ENCODE measurements around the gene DSCAM.

DSCAM gene

GRCh38 chr21:40152476-40152875 is 694.5 kb downstream of the DSCAM start:
- TF ChIP-seq, protein P1, sequence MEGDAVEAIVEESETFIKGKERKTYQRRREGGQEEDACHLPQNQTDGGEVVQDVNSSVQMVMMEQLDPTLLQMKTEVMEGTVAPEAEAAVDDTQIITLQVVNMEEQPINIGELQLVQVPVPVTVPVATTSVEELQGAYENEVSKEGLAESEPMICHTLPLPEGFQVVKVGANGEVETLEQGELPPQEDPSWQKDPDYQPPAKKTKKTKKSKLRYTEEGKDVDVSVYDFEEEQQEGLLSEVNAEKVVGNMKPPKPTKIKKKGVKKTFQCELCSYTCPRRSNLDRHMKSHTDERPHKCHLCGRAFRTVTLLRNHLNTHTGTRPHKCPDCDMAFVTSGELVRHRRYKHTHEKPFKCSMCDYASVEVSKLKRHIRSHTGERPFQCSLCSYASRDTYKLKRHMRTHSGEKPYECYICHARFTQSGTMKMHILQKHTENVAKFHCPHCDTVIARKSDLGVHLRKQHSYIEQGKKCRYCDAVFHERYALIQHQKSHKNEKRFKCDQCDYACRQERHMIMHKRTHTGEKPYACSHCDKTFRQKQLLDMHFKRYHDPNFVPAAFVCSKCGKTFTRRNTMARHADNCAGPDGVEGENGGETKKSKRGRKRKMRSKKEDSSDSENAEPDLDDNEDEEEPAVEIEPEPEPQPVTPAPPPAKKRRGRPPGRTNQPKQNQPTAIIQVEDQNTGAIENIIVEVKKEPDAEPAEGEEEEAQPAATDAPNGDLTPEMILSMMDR (IDR thresholded peaks at IDR 0.05; ENCODE audit: low read depth, low read length) = no peak
- no peak overlapping the region for H3K4me3 ChIP-seq (ENCODE audit: low read depth, low read length)

GRCh38 chr21:40151611-40152010 is 695.3 kb downstream of the DSCAM start:
- no peak overlapping the region for H3K4me3 ChIP-seq (ENCODE audit: low read depth, low read length)
- TF ChIP-seq, protein P1 (IDR thresholded peaks at IDR 0.05; ENCODE audit: low read depth, low read length) = no peak

- H3K4me3 ChIP-seq (ENCODE audit: low read depth, low read length) = no peak overlapping the region
- TF ChIP-seq, protein P1 (IDR thresholded peaks at IDR 0.05; ENCODE audit: low read depth, low read length) = no peak
Observed at GRCh38 chr21:40146216-40146837, 700.6 kb downstream of the DSCAM start.

- H3K4me3 ChIP-seq (ENCODE audit: low read depth, low read length) = no peak overlapping the region
- TF ChIP-seq, protein P1 (IDR thresholded peaks at IDR 0.05; ENCODE audit: low read depth, low read length) = 0 out of 2 replicates have a peak, but pooled peaks have one; percentile 25
Observed at GRCh38 chr21:40143822-40144525, 703.0 kb downstream of the DSCAM start.

DNA sequence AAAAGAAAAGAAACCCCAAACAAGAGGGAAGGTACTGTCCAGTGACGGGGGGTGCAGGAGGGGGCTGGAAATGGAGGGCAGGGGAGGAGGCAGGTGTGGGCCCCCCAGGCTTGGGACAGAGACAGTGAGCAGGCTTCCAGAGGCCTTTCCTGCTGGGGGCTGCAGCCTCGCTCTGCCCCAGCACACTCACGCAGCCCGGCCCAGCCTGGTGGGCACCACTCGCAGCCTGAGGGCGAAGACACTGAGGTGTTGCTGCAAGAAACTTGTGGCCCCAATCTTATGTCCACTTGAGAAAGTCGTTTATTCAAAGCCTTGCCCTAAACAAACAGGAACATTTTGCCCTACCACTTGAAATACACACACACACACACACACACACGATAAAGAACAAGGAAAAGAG is 705.3 kb downstream of the DSCAM start:
- no peak overlapping the region for H3K4me3 ChIP-seq (ENCODE audit: low read depth, low read length)
- TF ChIP-seq, protein P1 (IDR thresholded peaks at IDR 0.05; ENCODE audit: low read depth, low read length) = no peak

GRCh38 chr21:40140675-40141074 is 706.3 kb downstream of the DSCAM start:
- no peak overlapping the region for H3K4me3 ChIP-seq (ENCODE audit: low read depth, low read length)
- TF ChIP-seq, protein P1 (IDR thresholded peaks at IDR 0.05; ENCODE audit: low read depth, low read length) = no peak

GRCh38 chr21:40139636-40140035 is 707.3 kb downstream of the DSCAM start:
- TF ChIP-seq, protein P1 (IDR thresholded peaks at IDR 0.05; ENCODE audit: low read depth, low read length) = no peak
- H3K4me3 ChIP-seq (ENCODE audit: low read depth, low read length) = no peak overlapping the region

Measured in WI38 (cell line).